Measurements from ENCODE around the gene TSSC4.

The TSSC4 gene

GRCh38 chr11:2432628-2433071 is 32.1 kb downstream of the TSSC4 start:
- DNase-seq (ENCODE audit: low read depth), result no peak
- no peak for TF ChIP-seq CTCF (conservative IDR thresholded peaks at IDR 0.05; ENCODE audit: low read depth, low read length)
- no peak overlapping the region for H3K4me3 ChIP-seq (ENCODE audit: low read length)

DNA sequence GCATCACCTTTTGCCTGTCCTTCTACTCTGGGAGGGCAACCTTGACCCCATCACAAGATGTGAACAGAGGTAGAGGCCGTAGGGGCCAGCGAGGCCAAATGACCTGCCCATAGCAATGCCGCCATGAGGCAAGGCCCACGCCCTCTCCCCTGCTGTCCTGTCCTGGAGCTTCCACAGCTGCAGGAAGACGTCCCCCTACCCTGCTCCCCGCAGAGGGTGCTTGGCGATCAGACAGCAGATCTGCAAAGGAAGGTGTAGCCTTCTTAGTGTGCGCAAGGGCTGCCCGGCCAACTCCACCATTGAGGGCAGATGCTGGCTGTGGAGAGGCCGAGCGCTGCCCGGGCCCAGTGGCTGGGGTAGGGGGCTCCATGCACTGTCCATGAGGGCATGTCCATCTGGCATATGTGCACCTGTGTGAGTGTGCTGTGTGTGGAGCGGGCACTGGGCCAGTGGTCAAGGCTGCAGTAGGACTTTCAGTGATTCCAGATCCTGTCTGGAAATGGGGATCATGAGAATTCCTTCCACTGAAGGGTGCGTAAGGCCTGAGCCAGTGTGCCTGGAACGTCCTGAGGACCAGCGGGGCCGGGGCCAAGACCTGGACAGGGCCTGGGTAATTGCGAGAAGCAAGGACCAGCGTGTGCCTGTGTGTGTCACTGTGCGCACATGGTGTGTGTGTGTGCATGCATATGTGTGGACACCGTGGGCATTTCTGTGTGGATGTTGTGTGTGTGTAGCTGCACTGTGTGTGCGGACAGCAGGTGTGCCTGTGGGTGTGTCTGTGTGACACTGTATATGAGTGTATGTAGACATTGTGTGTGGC is 32.8 kb downstream of the TSSC4 start:
- no peak overlapping the region for H3K4me3 ChIP-seq (ENCODE audit: low read length)
- TF ChIP-seq CTCF (conservative IDR thresholded peaks at IDR 0.05; ENCODE audit: low read depth, low read length), result no peak
- no peak for DNase-seq (ENCODE audit: low read depth)

DNA sequence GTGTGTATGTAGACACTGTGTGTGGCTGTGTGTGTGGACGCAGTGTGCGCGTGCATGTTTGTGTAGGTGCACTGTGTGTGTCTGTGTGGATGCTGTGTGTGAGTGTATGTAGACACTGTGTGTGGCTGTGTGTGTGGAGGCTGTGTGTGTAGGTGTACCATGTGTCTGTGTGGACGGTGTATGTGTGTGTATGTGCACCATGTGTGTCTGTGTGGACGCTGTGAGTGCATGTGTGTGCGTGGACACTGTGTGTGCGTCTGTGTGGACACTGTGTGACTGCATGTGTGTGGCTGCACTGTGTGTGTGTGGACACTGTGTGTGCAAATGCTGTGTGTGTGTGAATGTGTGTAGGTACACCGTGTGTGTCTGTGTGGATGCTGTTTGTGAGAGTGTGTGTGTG is 33.5 kb downstream of the TSSC4 start:
- DNase-seq (ENCODE audit: low read depth), result no peak
- H3K4me3 ChIP-seq (ENCODE audit: low read length), result no peak overlapping the region
- no peak for TF ChIP-seq CTCF (conservative IDR thresholded peaks at IDR 0.05; ENCODE audit: low read depth, low read length)

GRCh38 chr11:2434506-2435255 is 34.1 kb downstream of the TSSC4 start:
- no peak for TF ChIP-seq CTCF (conservative IDR thresholded peaks at IDR 0.05; ENCODE audit: low read depth, low read length)
- no peak overlapping the region for H3K4me3 ChIP-seq (ENCODE audit: low read length)
- DNase-seq (ENCODE audit: low read depth), result no peak

- H3K4me3 ChIP-seq (ENCODE audit: low read length), result no peak overlapping the region
- TF ChIP-seq CTCF (conservative IDR thresholded peaks at IDR 0.05; ENCODE audit: low read depth, low read length), result no peak
- no peak for DNase-seq (ENCODE audit: low read depth)
Measured at GRCh38 chr11:2435288-2436012, 34.9 kb downstream of the TSSC4 start.

DNA sequence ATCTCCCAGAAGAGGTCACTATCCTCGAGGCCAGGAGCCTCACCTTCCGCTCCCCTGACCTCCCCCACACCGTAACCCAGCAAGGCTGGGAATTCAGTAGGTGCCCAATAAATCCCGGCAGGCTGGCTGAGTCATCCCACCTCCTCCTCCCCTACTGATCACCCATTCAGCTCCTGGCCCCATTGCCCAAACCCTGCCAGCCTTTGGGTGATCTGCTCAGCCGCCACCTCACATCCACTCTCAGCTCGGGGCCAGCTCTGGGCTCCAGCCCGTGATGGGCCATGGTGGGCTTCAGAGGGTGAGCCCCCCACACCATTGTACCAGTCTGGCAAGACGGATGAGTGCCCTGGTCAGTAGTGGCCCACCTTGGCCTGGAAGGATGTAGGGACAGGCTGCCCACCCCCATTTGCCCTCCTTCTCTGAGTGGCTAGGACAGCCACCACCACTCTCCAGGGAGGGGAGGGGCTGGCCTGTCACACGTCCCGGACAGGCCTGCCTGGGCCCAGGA is 35.5 kb downstream of the TSSC4 start:
- no peak for TF ChIP-seq CTCF (conservative IDR thresholded peaks at IDR 0.05; ENCODE audit: low read depth, low read length)
- H3K4me3 ChIP-seq (ENCODE audit: low read length), result no peak overlapping the region
- no peak for DNase-seq (ENCODE audit: low read depth)

Measured in retinal pigment epithelial cell (primary cell).